NCI-H1092 (cell line): ENCODE measurements around the gene RSPH9.
A peak's percentile ranks its signal among the peaks of the same experiment; 100 is the strongest.

Experiments used
- DNase-seq: peaks from one replicate; lab custom pipeline; 2025; lab: John Stamatoyannopoulos, UW

Gene RSPH9, protein sequence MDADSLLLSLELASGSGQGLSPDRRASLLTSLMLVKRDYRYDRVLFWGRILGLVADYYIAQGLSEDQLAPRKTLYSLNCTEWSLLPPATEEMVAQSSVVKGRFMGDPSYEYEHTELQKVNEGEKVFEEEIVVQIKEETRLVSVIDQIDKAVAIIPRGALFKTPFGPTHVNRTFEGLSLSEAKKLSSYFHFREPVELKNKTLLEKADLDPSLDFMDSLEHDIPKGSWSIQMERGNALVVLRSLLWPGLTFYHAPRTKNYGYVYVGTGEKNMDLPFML

DNA sequence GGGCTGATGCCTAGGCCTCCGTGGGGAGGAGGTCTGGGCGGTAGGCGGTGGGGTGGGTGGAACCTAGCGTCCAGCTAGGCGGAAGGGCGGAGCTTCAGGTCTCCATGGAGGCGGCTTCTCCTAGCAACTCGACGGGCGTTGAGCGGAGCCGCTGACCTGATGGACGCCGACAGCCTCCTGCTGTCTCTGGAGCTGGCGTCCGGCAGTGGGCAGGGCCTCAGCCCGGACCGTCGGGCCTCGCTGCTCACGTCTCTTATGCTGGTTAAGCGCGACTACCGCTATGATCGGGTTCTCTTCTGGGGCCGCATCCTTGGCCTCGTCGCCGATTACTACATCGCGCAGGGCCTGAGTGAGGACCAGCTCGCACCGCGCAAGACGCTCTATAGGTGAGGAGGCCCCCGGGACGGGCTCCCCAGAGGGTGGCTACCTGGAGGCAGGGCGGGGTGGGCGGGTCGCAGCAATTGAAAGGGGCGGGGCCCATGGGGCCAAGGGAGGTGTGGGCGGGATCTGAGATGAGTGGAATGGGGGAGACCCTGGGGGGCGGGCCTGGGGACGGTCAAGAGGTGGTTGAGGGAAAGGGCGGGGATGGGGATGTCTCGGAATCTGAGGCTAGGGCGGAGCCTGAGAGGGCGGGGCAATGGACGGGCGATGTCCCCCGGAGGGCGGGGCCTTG is at the start of gene RSPH9:
TSS of gene RSPH9 (plus strand) at position 97 of the 673 bp plus-strand sequence. CDS start at position 160, 63 bp downstream.
- DNase-seq: no peak

GRCh38 chr6:43600595-43600994 is 44.2 kb upstream of the RSPH9 start:
- no peak for DNase-seq

- no peak for DNase-seq
These were observed 40.7 kb upstream of the RSPH9 start for GRCh38 chr6:43604174-43604573.

- no peak for DNase-seq
These were observed 38.8 kb upstream of the RSPH9 start for GRCh38 chr6:43606019-43606418.

GRCh38 chr6:43608310-43608763 is 36.5 kb upstream of the RSPH9 start:
- DNase-seq: peak; percentile 34

GRCh38 chr6:43608807-43609206 is 36.0 kb upstream of the RSPH9 start:
- no peak for DNase-seq

DNA sequence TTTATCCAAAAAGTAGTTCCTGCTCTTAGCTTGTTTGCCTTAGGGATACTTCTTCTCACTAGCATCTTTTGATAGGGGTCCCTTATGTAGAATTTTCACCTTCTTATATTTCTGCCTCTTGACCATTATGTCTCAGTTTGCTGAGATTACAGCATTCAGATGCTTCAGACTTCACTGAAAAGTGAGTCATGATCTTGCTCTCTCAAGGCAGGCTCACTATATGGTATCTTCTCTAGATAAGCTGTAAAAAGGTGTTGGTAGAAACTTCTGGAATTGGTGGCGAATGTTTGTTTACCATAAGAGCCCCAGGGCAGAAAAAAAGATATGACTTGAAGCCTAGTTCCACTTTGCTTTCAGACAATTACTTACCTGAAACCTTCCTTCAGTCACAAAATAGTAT is 35.4 kb upstream of the RSPH9 start:
- DNase-seq: no peak

DNA sequence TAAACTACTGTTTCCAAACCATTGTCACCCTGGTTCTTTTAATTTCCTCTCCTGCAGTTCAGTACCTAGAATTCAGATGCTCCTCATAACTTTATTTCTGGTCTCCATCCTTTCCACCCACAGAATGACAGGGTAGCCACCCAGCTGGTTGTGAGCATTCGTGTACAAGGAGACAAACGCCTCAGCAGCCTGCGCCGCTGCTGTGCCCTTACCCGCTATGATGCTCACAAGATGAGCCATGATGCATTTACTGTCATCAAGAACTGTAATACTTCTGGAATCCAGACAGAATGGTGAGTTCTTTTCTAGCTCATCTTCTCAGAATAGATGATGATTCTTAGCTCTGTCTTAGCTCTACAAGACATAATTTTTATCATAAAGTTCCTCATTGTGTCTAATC is 34.4 kb upstream of the RSPH9 start:
- DNase-seq: no peak

- DNase-seq: no peak
These were observed 31.0 kb upstream of the RSPH9 start for GRCh38 chr6:43613721-43614395.

- no peak for DNase-seq
These were observed 30.5 kb upstream of the RSPH9 start for GRCh38 chr6:43614396-43614730.

DNA sequence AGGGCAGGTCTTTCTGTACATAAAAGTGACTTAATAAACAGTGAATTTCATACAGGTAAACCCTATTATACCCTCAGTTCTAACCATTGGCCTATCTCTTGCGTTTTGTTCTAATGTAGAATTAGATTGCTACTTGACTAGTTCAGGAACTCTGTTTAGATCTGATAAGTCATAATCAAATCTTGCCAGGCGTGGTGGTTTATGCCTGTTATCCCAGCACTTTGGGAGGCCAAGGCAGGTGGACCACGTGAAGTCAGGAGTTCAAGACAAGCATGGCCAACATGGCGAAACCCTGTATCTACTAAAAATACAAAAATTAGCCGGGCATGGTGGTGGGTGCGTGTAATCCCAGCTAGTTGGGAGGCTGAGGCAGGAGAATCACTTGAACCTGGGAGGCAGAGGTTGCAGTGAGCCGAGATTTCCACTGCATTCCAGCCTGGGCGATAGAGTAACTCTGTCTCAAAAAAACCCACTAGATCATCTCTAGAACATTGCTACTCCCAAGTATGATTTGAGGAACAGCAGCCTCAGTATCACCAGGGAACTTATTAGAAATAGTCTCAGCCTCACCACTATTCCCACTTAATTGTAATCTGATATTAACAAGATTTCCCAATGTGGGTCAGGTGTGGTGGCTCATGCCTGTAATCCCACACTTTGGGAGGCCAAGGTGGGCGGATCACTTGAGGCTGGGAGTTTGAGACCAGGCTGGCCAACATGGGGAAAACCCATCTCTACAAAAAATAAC is 27.9 kb upstream of the RSPH9 start:
- DNase-seq: no peak

- DNase-seq: no peak
These were observed 23.6 kb upstream of the RSPH9 start for GRCh38 chr6:43621078-43621835.

- DNase-seq: no peak
These were observed 23.0 kb upstream of the RSPH9 start for GRCh38 chr6:43621836-43622180.

DNA sequence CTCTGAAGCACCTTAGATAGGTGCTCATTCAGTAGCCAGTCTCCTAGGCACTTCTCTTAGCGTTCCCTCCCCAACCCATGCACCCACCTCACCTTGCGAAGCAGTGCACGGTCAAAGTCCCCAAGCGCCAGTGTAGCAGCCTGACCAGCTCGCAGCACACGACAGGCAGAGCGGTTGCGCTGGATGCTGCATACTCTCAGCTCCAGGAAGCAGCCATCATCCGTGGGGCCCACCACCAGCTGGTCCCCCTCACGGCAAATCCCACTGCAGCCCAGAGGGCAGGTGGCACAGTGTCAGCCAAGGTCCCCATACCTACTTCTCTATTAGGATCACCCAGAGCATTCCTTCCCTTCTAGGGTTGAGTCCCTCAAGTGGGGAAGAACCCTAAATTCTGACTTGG is 22.3 kb upstream of the RSPH9 start:
- no peak for DNase-seq

DNA sequence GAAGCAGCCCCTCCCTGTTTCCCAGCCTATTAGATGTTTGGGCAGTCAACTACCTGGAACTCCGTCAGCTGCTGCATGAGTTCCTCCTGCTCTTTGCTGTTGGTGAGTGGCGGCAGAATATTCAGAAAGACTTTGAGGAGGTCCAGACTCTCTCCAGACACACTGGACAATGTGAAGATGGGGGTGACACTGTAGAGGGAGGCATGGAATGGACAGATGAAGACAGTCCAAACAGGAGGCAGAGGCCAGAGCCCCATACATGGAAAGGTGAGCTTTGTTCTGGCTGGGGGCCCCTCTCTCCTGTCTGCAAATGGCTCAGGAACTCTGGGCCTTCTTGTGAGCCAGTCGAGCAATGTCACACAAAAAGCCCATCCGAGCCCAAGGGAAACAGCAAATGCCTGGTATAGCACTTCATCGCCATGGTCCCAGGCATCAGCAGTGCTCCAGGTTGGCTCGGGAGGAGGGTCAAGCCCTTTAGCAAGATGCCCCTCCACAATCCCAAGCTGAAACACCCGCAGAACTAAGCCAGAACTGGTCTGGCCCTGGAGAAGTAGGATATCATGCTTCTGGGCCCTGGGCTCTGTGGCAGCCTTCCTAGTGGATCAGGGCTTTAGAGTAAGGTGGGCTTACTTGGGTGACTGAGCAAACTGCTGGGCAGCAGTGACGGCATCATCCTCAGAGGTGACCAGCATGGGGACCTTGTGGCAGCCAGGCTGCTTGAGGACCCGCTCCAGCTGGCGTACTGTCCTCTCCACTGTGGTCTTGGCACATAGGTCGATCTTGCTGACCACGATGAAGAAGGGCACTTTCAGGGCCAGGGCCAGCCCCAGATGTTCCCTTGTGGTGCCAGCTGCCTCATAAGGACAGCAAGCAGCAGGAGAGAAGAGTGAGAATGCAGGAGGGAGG is 20.7 kb upstream of the RSPH9 start:
- no peak for DNase-seq

GRCh38 chr6:43624786-43625288 is 20.0 kb upstream of the RSPH9 start:
- no peak for DNase-seq

DNA sequence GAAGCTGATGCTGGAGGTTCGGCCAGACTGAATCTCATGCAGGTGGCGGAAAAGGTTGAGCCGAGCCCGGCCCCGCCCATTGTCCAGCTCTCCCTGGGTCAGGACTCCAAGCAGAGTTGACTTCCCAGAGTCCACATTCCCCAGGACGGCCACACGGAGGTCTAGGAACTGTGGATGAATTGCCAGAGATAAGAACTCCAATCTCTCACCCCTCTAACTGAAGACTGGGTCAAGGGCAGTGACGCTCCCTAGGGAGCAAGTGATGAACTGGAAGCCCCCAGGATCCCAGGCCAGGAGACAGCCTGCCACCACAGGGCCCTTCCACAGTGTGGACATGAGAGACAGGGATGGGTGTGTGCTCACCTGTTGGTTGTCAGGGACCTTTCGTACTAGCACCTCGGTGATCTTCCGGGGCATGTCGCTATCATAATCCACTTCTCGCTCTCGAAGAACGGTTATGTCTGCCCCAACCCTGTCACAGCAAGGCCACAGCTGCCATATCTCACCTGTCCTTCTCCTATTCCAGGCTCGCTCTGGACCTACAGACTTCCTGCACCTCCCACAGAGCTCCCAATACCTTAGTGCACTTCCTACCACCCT is 19.3 kb upstream of the RSPH9 start:
- no peak for DNase-seq

- DNase-seq: peak; percentile 52
These were observed 17.6 kb upstream of the RSPH9 start for GRCh38 chr6:43627008-43627825.

GRCh38 chr6:43628393-43629103 is 16.3 kb upstream of the RSPH9 start:
- peak; percentile 38 for DNase-seq
